GM18873 (cell line): Measurements from ENCODE around the gene AIG1.
"Not testable (repeated sequence)": the region's sequence is repeated elsewhere in the genome, so short reads cannot be mapped to it uniquely, and the experiment has no call there.

Source experiments
- ATAC-seq: cut with Tn5 transposase; IDR thresholded peaks from one replicate; pipeline ENCODE4 v1.9.1; 2021; ENCODE audit warnings: mild to moderate bottlenecking, moderate library complexity, moderate number of reproducible peaks; ENCODE audit not compliant: unreplicated experiment, low FRiP score

AIG1 gene

DNA sequence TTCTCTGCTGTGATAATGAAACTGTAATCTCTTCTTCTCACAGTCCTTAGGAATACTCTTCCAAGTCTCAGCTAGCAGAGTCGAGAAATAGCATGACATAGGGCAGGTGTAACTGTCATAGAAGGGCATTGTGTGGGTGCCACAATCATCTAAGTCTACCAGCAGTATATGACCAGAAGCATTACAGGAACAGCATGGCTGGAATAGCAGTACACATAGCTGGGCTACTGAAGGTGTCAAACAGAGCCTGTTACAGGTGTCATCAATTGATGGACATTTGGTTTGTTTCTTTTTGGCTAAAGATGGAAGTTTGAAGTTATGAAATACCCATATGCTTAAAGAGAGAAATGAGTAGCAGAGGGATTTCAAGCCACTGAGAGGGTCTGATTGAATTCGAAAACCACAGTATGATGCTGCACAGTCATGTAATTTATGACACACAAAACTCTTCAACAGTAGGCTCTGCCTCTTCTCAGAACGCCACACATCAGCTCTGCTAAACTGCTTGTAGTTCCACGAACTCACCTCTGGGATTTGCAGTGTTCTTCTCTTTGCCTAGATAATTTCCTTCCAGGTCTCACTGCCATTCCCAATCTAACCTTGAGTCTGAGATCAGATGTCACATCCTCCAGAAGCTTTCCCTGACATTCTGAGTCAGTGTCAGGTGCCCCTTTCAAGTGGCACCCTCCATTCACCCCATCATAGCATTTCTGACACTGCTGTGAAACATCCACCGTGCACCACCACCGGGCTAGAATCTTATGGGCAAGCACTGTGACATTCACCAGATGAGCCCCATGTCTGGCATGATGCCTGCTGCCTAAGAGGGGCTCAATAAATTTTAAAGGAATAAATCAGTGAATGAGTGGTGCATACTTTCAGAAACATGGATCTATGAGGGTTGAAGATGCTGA is 238.8 kb downstream of the AIG1 start:
- peak; percentile 97 for ATAC-seq

DNA sequence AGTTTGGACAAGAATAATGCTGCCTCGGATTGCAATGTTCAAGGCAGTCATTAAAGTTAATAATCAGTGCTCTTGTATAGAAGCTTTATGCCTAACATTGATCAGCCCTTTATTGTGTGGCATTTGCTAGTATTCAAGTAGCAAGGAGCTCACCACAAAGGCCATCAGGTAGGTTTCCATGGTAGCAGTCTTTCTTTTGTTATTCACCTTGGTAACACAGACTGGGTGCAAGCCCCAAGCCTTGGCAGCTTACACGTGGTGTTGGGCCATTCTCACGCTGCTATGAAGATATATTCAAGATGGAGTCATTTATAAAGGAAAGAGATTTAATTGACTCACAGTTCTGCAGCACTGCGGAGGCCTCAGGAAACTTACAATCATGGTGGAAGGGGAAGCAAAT is 240.5 kb downstream of the AIG1 start:
- ATAC-seq, result no peak

DNA sequence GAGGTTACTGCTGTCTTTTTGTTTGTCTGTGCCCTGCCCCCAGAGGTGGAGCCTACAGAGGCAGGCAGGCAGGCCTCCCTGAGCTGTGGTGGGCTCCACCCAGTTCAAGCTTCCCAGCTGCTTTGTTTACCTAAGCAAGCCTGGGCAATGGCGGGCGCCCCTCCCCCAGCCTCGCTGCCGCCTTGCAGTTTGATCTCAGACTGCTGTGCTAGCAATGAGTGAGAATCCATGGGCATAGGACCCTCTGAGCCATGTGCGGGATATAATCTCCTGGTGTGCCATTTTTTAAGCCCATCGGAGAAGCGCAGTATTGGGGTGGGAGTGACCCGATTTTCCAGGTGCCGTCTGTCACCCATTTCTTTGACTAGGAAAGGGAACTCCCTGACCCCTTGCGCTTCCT is 247.1 kb downstream of the AIG1 start:
- not testable (repeated sequence) for ATAC-seq

DNA sequence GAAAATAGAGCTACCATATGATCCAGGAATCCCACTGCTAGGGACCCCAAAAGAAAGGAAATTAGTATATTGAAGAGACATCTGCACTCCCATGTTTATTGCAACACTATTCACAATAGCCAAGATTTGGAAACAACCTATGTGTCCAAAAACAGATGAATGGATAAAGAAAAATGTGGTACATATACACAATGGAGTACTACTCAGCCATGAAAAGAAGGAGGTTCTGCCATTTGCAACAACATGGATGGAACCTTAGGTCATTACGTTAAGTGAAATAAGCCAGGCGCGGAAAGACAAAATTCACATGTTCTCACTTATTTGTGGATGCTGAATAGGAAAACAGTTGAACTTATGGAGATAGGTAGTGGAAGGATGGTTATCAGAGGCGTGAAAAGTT is 252.5 kb downstream of the AIG1 start:
- no peak for ATAC-seq

DNA sequence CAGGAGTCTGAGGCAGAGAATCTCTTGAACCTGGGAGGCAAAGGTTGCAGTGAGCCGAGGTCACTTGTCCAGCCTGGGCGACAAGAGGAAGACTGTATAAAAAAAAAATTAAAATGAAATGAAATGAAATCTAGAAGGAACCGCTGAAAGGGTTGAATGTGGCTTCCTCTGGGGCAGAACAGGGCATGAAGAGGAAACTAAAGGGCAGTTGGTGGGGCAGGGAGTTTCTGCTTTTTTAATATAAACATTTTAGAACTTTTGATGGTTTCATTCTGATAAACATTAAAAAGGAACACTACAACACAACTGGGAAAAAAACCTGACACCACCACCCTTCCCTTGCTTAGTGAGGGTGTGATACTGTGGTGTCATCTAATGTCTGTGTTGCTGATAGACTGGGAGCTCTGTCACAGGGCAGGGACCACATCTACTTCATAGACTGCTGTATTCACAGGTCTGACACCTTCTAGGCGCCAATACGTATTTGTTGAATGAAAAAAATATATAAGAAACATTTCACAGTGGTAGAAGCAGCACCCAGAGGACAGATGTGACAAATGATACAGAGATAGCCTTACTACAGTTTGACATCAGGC is 260.9 kb downstream of the AIG1 start:
- no peak for ATAC-seq

DNA sequence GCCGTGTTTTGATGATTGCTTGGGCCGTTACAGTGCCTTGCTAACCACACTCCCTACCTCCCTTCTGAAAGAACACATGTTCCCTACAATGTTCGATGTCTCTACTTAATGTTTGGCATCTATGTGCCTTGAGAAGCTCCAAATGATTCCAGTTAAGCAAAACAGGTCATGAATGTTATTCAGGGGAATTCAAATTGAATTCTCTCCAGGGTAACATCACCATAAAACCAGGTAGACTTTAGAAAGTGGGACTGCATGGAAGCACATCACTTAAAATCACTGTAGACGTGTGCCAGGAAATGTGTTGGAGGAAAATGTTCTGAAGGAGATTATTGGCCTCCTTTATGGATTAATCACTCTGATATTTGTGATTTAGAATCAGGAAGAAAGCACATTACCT is 261.7 kb downstream of the AIG1 start:
- no peak for ATAC-seq

DNA sequence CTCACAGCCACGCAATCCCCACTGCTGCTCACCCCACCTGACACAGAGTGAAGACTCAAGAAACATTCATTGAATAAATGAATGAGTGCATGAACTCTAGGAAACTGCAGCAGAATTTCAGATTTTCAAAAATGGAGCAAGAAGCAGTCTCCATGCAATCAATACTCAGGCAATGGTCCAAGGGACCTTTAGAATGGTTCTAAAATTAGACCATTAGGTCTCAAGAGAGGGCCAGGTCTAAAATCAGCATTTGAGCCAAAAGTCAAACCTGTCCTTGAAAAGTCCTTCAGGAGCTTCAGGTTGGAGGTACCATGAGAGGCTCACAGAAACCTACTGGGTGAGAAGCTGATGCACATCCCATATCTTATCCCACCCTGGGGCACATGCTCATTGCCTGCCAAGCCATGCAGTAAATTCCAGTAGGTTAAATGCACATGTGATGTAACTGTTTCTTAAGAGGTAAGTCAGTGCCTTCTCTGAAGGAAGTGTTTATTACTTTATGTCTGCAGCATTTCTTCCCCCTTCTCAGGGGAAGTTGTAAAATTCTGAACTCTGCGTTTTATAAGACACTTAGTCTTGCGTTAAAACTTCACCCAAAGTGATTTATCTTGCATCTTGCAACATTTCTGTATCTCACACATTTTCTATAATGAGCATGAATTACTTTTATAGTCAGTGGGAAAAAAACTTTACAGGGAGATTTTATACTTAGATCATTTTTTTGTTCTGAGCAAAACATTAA is 263.2 kb downstream of the AIG1 start:
- no peak for ATAC-seq

DNA sequence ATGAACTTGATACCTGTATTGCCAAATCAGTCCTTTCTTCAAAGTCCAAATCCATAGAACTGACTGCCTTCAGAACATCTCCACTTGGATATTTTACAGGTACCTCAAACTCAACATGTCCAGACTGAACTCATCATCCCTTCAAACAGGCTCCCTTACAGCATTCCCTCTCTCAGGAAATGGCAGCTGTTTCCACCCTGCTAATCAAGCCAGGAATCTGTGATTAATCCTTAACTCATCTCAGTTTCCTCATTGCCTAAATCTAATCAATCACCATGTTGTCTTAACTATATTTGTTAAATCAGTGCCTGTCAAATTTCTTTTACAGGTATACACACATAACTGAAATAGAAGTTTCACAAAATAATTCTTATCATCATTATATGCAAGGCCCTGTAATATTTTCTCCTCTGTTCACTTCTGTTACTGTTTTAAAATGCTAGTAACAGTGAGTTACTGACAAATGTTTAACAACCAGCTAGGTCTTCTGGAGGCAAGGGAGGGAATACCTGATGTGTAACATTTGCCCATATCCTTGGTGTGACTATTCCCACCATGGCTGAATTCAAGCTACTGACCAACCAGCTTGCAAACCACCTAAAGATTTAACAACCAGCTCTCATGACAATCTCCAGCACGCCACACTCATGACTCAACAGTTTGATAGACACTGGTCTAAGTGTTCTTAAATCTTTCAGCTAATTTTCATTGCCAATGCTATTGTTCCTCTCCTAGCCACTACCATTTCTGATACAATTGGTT is 264.9 kb downstream of the AIG1 start:
- ATAC-seq, result no peak

DNA sequence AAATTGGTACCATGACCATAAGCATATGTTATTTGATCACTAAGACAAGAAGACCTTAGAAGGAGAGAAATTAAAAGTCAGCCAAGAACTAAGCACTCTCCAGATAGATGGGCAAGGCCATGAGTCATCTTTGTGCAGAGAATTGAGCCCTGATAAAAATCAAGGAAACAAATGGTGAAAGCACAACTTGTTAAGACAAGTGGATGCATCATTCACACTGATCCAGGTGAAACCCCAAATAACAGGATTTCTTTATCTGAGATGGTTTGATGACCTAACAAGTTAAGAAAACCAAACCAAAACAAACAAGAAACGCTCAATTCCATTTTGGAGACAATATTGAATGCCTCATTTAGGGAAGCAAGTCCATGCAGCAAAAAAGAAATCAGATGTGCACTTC is 268.2 kb downstream of the AIG1 start:
- no peak for ATAC-seq

DNA sequence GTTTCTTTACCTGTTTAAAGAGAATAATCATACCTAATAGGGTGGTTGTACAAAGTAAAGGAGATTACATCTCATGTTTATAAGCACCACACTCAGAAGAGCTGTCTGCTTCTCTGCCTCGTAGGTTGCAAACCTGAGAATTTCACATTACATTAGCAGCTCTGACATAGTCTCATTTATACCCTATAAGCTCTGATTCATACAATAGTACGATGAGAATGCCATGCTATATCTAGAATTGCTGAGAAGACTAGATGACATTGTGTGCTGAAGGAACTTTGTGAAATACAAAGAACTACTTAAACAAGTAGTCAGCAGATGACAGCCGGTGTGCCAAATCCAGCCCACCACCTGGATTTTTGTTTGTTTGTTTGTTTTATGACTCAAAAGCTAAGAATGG is 268.6 kb downstream of the AIG1 start:
- no peak for ATAC-seq

DNA sequence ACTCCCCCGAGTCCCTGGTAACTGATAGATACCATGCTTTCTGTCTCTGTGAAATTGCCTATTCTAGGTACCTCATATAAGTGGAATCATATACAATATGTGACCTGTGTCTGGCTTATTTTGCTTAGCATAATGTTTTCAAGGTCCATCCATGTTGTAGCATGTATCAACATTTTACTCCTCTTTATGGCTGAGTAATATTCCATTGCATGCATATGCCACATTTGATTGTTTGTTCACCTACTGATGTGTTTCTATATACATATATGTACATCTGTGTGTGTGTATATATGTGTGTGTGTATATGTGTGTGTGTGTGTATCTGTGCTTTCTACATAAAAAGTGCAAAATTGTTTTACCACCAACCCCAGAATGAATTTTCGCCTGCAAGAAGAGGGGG is 270.7 kb downstream of the AIG1 start:
- ATAC-seq, result no peak

DNA sequence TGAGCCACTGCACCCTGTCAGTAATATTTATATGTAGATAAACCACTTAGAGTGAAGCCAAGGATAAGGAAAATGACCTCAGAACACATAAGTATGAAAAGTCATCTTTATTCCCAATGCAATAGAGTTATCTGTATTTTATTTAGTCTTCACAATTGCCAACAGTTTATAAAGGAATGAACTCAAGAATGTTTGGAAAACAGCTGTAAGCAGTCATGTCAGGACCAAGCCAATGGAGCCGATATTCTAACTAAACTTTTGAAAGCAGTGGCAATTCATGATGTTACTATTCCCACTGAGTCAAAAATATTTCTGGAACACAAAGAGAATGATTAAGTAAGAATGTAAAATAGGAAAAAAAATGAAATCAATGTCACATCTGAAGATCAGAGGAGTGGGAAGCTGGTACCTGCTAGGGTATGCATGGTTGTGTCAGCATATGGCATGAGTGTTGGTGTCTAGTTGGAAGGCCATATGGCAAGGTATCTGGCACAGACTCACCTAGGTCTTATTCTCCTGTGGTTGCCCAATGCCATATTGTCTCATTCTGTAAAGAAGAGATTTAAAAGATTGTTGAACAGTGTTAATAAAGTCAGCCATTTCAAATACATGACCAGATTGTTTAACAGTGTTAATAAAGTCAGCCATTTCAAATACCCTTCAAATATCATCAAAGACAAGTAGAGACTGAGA is 271.6 kb downstream of the AIG1 start:
- no peak for ATAC-seq

DNA sequence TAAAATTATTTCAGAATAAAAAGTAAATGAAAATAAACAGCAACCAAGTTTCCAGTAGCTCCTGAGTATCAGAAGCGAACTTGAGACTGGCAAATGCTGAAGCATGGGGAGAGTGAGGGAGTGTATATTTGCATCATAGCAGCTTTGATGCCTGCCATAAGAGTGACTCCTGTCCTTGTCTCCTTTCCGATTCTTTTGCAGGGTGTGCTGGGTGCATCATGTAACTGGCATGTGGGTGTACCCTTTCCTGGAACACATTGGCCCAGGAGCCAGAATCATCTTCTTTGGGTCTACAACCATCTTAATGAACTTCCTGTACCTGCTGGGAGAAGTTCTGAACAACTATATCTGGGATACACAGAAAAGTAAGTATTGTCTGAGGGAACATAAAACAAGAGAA is 272.4 kb downstream of the AIG1 start:
- no peak for ATAC-seq

DNA sequence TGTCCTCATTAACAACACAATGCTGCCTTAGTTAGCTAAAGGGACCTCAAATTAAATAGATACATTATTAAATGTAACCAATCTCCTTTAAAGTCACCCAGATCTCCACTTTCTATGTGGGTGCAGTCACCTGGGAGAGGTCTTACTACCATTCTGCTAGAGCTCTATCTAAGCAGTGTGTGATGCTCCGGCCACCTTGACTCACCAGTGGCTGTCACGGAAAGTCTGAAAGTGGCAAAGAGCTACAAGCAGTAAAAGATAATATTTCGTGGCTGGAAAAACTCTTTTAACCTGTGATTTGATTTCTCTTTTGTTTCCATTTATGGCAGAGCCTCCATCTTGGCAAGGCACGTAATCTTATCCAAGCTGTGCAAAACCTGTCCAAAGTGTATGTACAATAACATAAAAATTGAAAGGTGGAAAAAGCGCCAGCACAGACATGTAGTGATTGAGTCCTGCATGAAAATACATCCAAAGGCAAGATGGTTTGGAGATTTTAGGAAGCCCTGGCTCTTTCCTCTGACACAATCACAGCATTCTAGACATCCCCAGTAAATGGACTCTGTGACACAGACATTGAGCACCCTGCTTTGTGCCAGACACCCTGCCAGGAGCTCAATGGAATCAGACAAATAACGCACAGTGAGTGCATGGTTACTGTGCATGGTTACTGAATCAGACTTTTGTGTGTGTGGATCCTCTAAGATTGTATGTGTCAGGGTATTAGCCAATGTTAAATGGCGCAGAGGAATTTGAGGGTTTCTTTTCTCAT is 273.2 kb downstream of the AIG1 start:
- no peak for ATAC-seq

DNA sequence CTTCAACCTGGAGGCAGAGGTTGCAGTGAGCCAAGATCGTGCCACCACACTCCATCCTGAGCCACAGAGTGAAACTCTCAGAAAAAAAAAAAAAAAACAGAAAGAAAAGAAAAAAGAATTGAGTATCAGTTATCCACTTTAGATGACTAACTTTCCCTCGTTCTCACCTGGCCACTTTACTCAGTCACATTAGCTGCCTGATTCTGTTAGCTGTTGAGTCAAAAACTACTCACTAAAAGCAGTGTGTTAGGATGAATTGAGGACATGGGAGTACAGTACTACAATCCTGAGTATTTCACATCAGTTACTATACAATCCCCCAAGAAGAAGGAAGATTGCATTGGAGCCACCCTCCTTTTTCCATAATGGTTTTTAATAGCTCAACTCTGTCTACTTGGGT is 275.2 kb downstream of the AIG1 start:
- ATAC-seq, result no peak

DNA sequence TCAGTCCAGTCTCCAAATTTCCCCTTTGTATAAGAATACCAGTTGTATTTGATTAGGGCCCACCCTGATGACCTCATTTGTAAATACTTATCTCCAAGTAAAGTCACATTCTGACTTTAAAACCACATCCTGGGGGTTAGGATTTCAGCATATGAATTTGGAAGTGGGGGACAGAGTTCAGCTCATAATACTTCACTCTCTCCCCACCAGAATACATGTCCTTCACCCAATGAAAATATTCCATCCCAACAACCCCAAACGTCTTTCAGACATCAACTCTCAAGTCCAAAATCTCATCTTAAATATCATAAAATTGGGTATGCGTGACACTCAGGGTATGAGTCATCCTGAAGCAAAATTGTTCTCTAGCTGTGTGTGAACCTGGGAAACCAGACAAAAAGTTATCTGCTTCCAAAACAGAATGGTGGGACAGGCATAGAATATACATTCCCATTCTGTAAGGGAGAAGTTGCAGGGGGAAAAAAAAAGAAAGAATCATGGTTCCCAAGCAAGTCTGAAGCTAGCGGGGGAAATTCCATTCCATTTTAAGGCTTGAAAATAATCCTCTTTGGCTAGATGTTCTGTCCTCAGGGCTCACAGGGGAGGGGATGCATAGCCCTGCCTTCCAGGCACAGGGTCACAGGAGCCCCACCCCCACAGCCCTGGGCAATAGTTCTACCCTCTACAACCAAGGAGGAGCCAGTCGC is 275.9 kb downstream of the AIG1 start:
- no peak for ATAC-seq

DNA sequence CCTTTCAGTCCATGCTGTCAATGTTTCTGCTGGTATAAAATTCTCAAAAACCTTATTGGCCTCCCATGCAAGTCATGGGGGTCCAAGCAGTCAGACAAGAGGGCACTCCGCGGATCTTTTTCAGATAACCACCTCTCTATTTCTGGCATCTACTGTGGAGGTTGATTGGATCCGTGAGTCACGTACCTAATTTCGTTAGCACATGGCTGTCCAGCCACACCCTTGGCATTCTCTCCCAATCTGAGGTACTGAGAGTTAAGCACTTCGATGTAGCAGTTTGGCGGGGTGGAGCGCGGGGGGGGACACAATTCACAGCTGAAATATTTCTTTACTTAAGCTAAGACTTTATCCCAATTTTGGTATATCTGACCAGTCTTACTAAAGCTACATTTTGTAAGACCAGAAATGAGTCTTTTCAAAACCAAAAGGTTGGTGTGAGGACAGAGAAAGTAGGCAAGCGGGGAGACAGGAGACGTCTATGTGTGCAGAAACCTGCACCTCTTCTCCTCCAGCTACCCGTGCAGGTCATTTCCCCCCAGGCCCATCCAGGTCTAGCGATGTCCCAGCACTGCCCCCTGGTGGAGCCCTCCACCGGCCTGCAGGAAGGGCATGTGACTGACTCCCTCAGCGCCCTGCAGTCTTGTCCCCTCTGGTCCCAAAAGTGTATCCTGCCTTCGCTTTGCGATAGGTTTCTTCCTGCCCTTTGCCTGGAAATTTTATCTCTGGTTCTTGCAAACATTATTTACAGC is 276.7 kb downstream of the AIG1 start:
- ATAC-seq, result no peak

DNA sequence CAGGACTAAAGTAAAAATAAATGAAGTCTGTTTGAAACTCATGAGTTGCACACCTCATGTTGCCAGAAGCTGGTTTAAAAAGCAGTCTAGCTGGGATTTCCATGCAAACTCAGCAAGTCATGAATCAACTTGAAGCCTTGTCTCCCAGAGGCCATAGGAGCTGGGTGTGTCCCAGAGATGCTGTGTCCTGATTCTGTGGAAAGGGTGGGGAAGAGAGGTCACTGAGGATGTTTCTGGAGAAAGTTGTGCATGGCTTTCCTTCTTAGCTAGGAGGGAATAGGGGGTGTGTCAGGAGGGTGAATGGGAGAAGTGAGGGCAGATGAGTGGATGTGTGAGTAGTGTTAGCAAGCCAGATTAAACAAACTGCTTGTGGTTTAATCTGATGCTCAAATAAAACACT is 278.5 kb downstream of the AIG1 start:
- ATAC-seq, result no peak
